Transverse colon (tissue), 4 donors: ENCODE measurements around the gene WDR12. TPM values are rescaled to one million over a fixed set of nuclear protein-coding genes. Genes with fewer than 3 reads are reported as not detected.
"Not testable (repeated sequence)": the region's sequence is repeated elsewhere in the genome, so short reads cannot be mapped to it uniquely, and the experiment has no call there.

ENCODE experiments used
- DNase-seq: peaks from one replicate; pipeline ENCODE4 v3.0.0-alpha.2; 2019
- H3K27ac ChIP-seq, 4 donors: fragments of 200-600 bp; sonication (generic); 2 replicates each; pipeline ENCODE4 v1.5.1; 2016 to 2018; ENCODE audit warnings: inconsistent platforms in 4 of 4
- H3K27me3 ChIP-seq: fragments of 200-600 bp; sonication (generic); 2 replicates; pipeline ENCODE4 v1.5.1; 2017; ENCODE audit warnings: inconsistent platforms
- H3K36me3 ChIP-seq, 4 donors: fragments of 200-600 bp; sonication (generic); 2 replicates each; pipeline ENCODE4 v1.5.1; 2017 to 2019; ENCODE audit warnings: inconsistent platforms in 4 of 4
- H3K4me1 ChIP-seq, 4 donors: fragments of 200-600 bp; sonication (generic); 2 replicates each; pipeline ENCODE4 v1.5.1; 2017 to 2020; ENCODE audit warnings: inconsistent platforms in 4 of 4
- H3K4me3 ChIP-seq, 4 donors: fragments of 200-600 bp; sonication (generic); 1 replicate in 1 of 4; 2 replicates in 3 of 4; pipeline versions ENCODE4 v1.5.1 to v1.6.1; 2017 to 2019; ENCODE audit warnings: inconsistent platforms in 4 of 4
- H3K9me3 ChIP-seq, 2 donors: fragments of 200-600 bp; sonication (generic); 2 replicates each; pipeline ENCODE4 v1.5.1; 2017 to 2019; ENCODE audit warnings: inconsistent platforms in 2 of 2
- EP300 ChIP-seq: sonication (generic); formaldehyde crosslinking; IDR thresholded peaks from one replicate; pipeline ENCODE4 v1.6.1; 2017; ENCODE audit warnings: antibody characterized with exemption, low read depth
- POLR2A ChIP-seq: fragments of 450-650 bp; IDR thresholded peaks from one replicate; pipeline ENCODE4 v1.6.1; 2016; ENCODE audit warnings: antibody characterized with exemption, mild to moderate bottlenecking, moderate library complexity
- POLR2AphosphoS5 ChIP-seq, 3 donors: sonication (generic); formaldehyde crosslinking; IDR thresholded peaks; one replicate each; pipeline ENCODE4 v1.6.1; 2016; ENCODE audit warnings: antibody characterized with exemption in 3 of 3
- WGBS, 2 donors: methylation state at CpG; one replicate each; pipeline ENCODE4 v1.1.5; 2018; ENCODE audit warnings: low coverage in 1 of 2; 5-methylcytosine and 5-hydroxymethylcytosine counted together
- in situ Hi-C, 4 donors: fragments of 200-750 bp; cut with MboI; loops; one replicate each; pipeline versions ENCODE4 v1.15.0 to v1.15.1; 2017; ENCODE audit warnings: low sequenced_read_pairs in 3 of 4, low pct_ligation_motif_present in 1 of 4, low pct_unique_long_range_greater_than_20kb in 1 of 4
- intact Hi-C: fragments of 100-400 bp; cut with DNase I; formaldehyde crosslinking; loops from one replicate; pipeline ENCODE4 v1.15.1; 2023; ENCODE audit warnings: low total_unique reads
- total RNA-seq, 4 donors: library from RNA; depleted of rRNA; stranded (reverse); fragments of >200 nt; gene quantifications; one replicate each; pipeline ENCODE4 v1.1.0, GENCODE V29; 2016
- TF ChIP-seq, protein P1 (sequence below), 5 experiments: fragments of 200-600 bp in 3 of 5; fragments of 450-650 bp in 2 of 5; sonication (generic) in 3 of 5; IDR thresholded peaks; 1 replicate in 2 of 5; 2 replicates in 3 of 5; pipeline ENCODE4 v1.5.1; 2016 to 2017; ENCODE audit warnings: antibody characterized with exemption in 5 of 5, inconsistent platforms in 3 of 5, mild to moderate bottlenecking in 2 of 5, moderate library complexity in 1 of 5

WDR12 gene
- total RNA-seq, 4 donors from 2014 or later, result 2.2 to 46.0 (median 15.6) TPM

DNA sequence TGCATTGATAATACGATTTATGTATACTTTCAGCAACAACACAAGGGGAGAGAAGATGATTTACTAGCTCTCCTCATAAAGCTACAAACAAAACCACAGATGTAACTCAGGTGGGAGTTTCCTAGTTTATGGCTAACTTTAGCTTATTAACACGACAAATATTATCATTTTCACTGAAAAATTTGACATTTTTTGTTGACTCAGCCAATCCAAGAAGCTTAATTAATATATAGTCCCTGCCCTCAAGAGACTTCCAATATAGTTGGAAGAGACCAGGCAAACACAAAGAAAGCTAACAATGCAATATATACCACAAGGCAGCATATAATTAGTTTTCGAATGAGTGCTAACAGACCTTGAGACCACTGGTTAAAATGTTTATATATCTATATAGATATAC, 775 bp downstream of the WDR12 start:
- no peaks in the 10 kb centered on the region for H3K27me3 ChIP-seq
- DNase-seq, result no peak
- in situ Hi-C loops, result no loop called here
- peaks cover 0 to 9% (median 0%) of the 10 kb centered on the region in 4 donors for H3K36me3 ChIP-seq
- peak overlapping the region in 3 of 4 donors; percentile 91 to 98 (median 95) for H3K27ac ChIP-seq
- H3K4me3 ChIP-seq, result peak overlapping the region in 3 of 4 donors; percentile 60 to 97 (median 91)
- peaks cover 0 to 3% of the 10 kb centered on the region in 2 donors for H3K9me3 ChIP-seq
- no peak for TF ChIP-seq POLR2AphosphoS5 (IDR thresholded peaks at IDR 0.05)
- no peak for TF ChIP-seq POLR2A
- TF ChIP-seq EP300, result no peak
- TF ChIP-seq, protein P1, sequence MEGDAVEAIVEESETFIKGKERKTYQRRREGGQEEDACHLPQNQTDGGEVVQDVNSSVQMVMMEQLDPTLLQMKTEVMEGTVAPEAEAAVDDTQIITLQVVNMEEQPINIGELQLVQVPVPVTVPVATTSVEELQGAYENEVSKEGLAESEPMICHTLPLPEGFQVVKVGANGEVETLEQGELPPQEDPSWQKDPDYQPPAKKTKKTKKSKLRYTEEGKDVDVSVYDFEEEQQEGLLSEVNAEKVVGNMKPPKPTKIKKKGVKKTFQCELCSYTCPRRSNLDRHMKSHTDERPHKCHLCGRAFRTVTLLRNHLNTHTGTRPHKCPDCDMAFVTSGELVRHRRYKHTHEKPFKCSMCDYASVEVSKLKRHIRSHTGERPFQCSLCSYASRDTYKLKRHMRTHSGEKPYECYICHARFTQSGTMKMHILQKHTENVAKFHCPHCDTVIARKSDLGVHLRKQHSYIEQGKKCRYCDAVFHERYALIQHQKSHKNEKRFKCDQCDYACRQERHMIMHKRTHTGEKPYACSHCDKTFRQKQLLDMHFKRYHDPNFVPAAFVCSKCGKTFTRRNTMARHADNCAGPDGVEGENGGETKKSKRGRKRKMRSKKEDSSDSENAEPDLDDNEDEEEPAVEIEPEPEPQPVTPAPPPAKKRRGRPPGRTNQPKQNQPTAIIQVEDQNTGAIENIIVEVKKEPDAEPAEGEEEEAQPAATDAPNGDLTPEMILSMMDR (IDR thresholded peaks at IDR 0.05), result no peak
- intact Hi-C loops, result no loop called here
- H3K4me1 ChIP-seq, result peaks cover 11 to 25% (median 18%) of the 10 kb centered on the region in 4 donors
- WGBS, 2 donors, result 6 to 11% methylated on average over 3 of the region's 3 CpGs

DNA sequence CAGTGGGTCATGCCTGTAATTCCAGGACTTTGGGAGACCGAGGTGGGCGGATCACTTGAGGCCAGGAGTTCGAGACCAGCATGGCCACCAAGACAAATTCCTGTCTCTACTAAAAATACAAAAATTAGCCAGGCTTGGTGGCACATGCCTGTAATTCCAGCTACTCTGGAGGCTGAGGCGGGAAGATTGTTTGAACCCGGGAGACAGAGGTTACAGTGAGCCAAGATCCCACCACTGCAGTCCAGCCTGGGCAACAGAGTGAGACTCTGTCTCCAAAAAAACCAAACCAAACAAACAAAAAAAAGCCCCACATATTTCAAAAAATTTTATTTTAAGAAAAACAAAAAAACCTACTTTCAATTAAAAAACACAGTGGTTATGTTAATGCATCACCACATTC, 1.2 kb downstream of the WDR12 start:
- Histone ChIP-seq H3K36me3 (peaks cover 0 to 14% (median 2%) of the 10 kb centered on the region in 4 donors), H3K4me3 (peak overlapping the region in 1 of 4 donors; percentile 97), H3K4me1 (peaks cover 11 to 25% (median 18%) of the 10 kb centered on the region in 4 donors)
- intact Hi-C loops, in situ Hi-C loops, DNase-seq, H3K9me3 ChIP-seq, H3K27ac ChIP-seq, H3K27me3 ChIP-seq: not testable (repeated sequence)
- 84 to 87% methylated on average over 3 to 5 of the region's 5 CpGs for WGBS, 2 donors

DNA sequence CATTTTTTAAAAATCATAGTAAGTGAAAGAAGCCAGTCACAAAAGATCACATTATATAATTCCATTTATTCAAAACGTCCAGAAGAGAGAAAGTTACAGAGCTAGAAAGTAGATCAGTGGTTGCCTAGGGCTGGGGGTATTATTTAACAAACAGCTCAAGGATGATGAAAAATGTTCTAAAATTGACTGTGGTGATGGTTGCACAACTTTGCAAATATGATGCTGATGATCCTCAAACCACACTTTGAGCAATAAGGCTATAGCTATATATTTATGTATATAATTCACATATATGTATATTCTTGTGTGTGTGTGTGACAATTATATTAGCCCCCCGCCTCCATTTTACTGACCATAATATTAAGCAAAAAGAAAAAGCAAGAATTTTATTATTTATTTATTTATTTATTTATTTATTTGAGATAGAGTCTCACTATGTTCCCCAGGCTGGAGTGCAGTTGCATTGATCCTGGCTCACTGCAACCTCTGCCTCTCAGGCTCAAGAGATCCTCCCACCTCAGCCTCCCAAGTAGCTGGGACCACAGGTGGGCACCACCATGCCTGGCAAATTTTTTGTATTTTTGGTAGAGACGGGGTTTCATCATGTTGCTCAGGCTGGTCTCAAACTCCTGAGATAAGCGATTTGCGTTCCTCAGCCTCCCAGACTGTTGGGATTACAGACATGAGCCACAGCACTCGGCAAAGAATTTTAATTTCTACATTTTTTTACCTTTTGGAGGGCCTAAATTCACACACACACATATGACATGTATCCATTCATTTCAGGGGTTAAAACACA, 1.9 kb downstream of the WDR12 start:
- Histone ChIP-seq H3K4me1 (peaks cover 11 to 25% (median 18%) of the 10 kb centered on the region in 4 donors), H3K36me3 (peaks cover 0 to 17% (median 2%) of the 10 kb centered on the region in 4 donors), H3K4me3 (no peak overlapping the region), H3K27me3 (no peaks in the 10 kb centered on the region), H3K27ac (no peak overlapping the region), H3K9me3 (peaks cover 0 to 4% of the 10 kb centered on the region in 2 donors)
- TF ChIP-seq EP300 (no peak), POLR2AphosphoS5 (IDR thresholded peaks at IDR 0.05) (no peak), POLR2A (no peak)
- TF ChIP-seq, protein P1 (IDR thresholded peaks at IDR 0.05), result no peak
- in situ Hi-C loops (no loop called here), intact Hi-C loops (no loop called here)
- 88 to 92% methylated on average over 4 to 6 of the region's 6 CpGs for WGBS, 2 donors
- DNase-seq, result no peak

DNA sequence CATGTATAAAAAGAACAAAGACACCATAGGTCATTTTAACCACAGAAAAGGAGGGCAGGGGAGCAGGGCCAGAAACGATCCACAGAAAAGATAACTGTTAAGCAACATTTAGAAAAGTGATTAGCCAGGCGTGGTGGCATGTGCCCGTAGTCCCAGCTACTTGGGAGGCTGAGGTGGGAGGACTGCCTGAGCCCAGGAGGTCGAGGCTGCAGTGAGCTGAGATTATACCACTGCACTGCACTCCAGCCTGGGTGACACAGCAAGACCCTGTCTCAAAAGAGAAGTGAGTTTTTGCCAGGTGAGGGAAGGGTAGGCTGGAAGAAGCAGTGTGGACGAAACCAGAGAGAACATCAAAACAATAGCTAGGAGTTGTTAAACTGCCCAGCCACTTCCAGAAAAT, 3.3 kb downstream of the WDR12 start:
- TF ChIP-seq POLR2A (no peak), EP300 (no peak), POLR2AphosphoS5 (IDR thresholded peaks at IDR 0.05) (no peak)
- TF ChIP-seq, protein P1 (IDR thresholded peaks at IDR 0.05), result no peak
- intact Hi-C loops, result no loop called here
- Histone ChIP-seq H3K4me1 (peaks cover 9 to 20% (median 15%) of the 10 kb centered on the region in 4 donors), H3K36me3 (peaks cover 0 to 17% (median 2%) of the 10 kb centered on the region in 4 donors), H3K27me3 (no peaks in the 10 kb centered on the region), H3K27ac (no peak overlapping the region), H3K4me3 (no peak overlapping the region), H3K9me3 (peaks cover 0 to 4% of the 10 kb centered on the region in 2 donors)
- WGBS, 2 donors, result 82 to 90% methylated on average over 1 to 5 of the region's 5 CpGs
- in situ Hi-C loops, result no loop called here
- no peak for DNase-seq

DNA sequence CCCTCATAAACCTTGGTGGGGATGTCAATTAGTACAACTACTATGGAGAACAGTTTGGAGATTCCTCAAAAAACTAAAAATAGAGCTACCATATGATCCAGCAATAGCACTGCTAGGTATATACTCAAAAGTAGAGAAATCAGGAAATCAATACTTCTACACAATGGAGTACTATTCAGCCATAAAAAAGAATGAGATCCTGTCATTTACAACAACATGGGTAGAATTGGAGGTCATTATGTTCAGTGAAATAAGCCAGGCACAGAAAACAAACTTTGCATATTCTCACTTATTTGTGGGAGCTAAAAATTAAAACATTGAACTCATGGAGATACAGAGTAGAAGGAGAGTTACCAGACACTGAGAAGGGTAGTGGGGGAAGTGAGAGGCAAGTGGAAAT, 6.0 kb downstream of the WDR12 start:
- H3K27me3 ChIP-seq, intact Hi-C loops, H3K9me3 ChIP-seq, H3K27ac ChIP-seq, DNase-seq, H3K4me3 ChIP-seq, in situ Hi-C loops: not testable (repeated sequence)
- peaks cover 4 to 11% (median 8%) of the 10 kb centered on the region in 4 donors for H3K4me1 ChIP-seq
- H3K36me3 ChIP-seq, result peaks cover 0 to 17% (median 3%) of the 10 kb centered on the region in 4 donors
